Subcutaneous adipose tissue (tissue), 4 donors: ENCODE measurements around the gene CCDC40. TPM values are rescaled to one million over a fixed set of nuclear protein-coding genes. Genes with fewer than 3 reads are reported as not detected.

Experiments
- CTCF ChIP-seq: fragments of 450-650 bp; IDR thresholded peaks from one replicate; pipeline ENCODE4 v1.5.1; 2016; ENCODE audit warnings: low read depth, mild to moderate bottlenecking, control low read depth, antibody characterized with exemption, moderate library complexity
- total RNA-seq, 4 donors: library from RNA; depleted of rRNA; stranded (reverse); fragments of >200 nt; gene quantifications; one replicate each; pipeline ENCODE4 v1.1.0, GENCODE V29; 2016

The CCDC40 gene
- total RNA-seq, 4 donors from 2014 or later, result 3.1 to 5.5 (median 4.6) TPM

GRCh38 chr17:79990051-79990592 lies 46.3 kb upstream of the CCDC40 start:
- no peak for TF ChIP-seq CTCF

- TF ChIP-seq CTCF, result no peak
Observed at GRCh38 chr17:79990704-79991103, 45.7 kb upstream of the CCDC40 start.

- no peak for TF ChIP-seq CTCF
Observed at GRCh38 chr17:79991140-79991923, 45.1 kb upstream of the CCDC40 start.

- no peak for TF ChIP-seq CTCF
Observed at GRCh38 chr17:79991924-79992648, 44.4 kb upstream of the CCDC40 start.

GRCh38 chr17:79992649-79993389 lies 43.6 kb upstream of the CCDC40 start:
- no peak for TF ChIP-seq CTCF

- TF ChIP-seq CTCF, result no peak
Observed at GRCh38 chr17:79993390-79994227, 42.8 kb upstream of the CCDC40 start.
